Measurements from ENCODE around the gene SUPT20HL1.
A peak's percentile ranks its signal among the peaks of the same experiment; 100 is the strongest.
"Not testable (repeated sequence)": the region's sequence is repeated elsewhere in the genome, so short reads cannot be mapped to it uniquely, and the experiment has no call there.

Gene SUPT20HL1

GRCh38 chrX:24360272-24360671, at the start of gene SUPT20HL1:
Gene SUPT20HL1, plus strand, starts transcription at chrX:24360639. Its CDS starts 2,122 bp downstream, at chrX:24362761.
- DNase-seq (ENCODE audit: low read depth in 2 of 2), result no peak

- DNase-seq (ENCODE audit: low read depth in 2 of 2), result not testable (repeated sequence)
These were observed 49.5 kb upstream of the SUPT20HL1 start for GRCh38 chrX:24310916-24311315.

GRCh38 chrX:24311507-24312248, 48.8 kb upstream of the SUPT20HL1 start:
- DNase-seq (ENCODE audit: low read depth in 2 of 2), result not testable (repeated sequence)

GRCh38 chrX:24312249-24312607, 48.2 kb upstream of the SUPT20HL1 start:
- not testable (repeated sequence) for DNase-seq (ENCODE audit: low read depth in 2 of 2)

- no peak for DNase-seq (ENCODE audit: low read depth in 2 of 2)
These were observed 46.3 kb upstream of the SUPT20HL1 start, which contains the start of gene SUPT20HL2 for GRCh38 chrX:24314019-24314635. Gene SUPT20HL2, minus strand, starts transcription at chrX:24314069. Its CDS starts 754 bp downstream, at chrX:24313315.

GRCh38 chrX:24316111-24316510, 44.3 kb upstream of the SUPT20HL1 start:
- no peak for DNase-seq (ENCODE audit: low read depth in 2 of 2)

GRCh38 chrX:24317567-24317966, 42.9 kb upstream of the SUPT20HL1 start:
- DNase-seq (ENCODE audit: low read depth in 2 of 2), result no peak

GRCh38 chrX:24321741-24322395, 38.6 kb upstream of the SUPT20HL1 start:
- DNase-seq (ENCODE audit: low read depth in 2 of 2), result no peak

GRCh38 chrX:24325231-24325630, 35.2 kb upstream of the SUPT20HL1 start:
- DNase-seq (ENCODE audit: low read depth in 2 of 2), result no peak

GRCh38 chrX:24332878-24333277, 27.6 kb upstream of the SUPT20HL1 start:
- no peak for DNase-seq (ENCODE audit: low read depth in 2 of 2)

GRCh38 chrX:24333371-24333770, 27.1 kb upstream of the SUPT20HL1 start:
- DNase-seq (ENCODE audit: low read depth in 2 of 2), result no peak

GRCh38 chrX:24334461-24334860, 26.0 kb upstream of the SUPT20HL1 start:
- no peak for DNase-seq (ENCODE audit: low read depth in 2 of 2)

GRCh38 chrX:24335871-24336270, 24.6 kb upstream of the SUPT20HL1 start:
- DNase-seq (ENCODE audit: low read depth in 2 of 2), result no peak

GRCh38 chrX:24339911-24340310, 20.5 kb upstream of the SUPT20HL1 start:
- DNase-seq (ENCODE audit: low read depth in 2 of 2), result no peak

GRCh38 chrX:24340501-24340900, 19.9 kb upstream of the SUPT20HL1 start:
- DNase-seq (ENCODE audit: low read depth in 2 of 2), result no peak

GRCh38 chrX:24341795-24342194, 18.6 kb upstream of the SUPT20HL1 start:
- no peak for DNase-seq (ENCODE audit: low read depth in 2 of 2)

GRCh38 chrX:24343719-24344118, 16.7 kb upstream of the SUPT20HL1 start:
- DNase-seq (ENCODE audit: low read depth in 2 of 2), result peak in 1 of 2 donors; percentile 0

GRCh38 chrX:24347881-24348280, 12.6 kb upstream of the SUPT20HL1 start:
- DNase-seq (ENCODE audit: low read depth in 2 of 2), result no peak

- DNase-seq (ENCODE audit: low read depth in 2 of 2), result no peak
These were observed 10.2 kb upstream of the SUPT20HL1 start for GRCh38 chrX:24350217-24350616.

GRCh38 chrX:24355095-24355494, 5.3 kb upstream of the SUPT20HL1 start:
- no peak for DNase-seq (ENCODE audit: low read depth in 2 of 2)

GRCh38 chrX:24357106-24357505, 3.3 kb upstream of the SUPT20HL1 start:
- DNase-seq (ENCODE audit: low read depth in 2 of 2), result no peak

GRCh38 chrX:24362089-24362745, 1.8 kb downstream of the SUPT20HL1 start:
- DNase-seq (ENCODE audit: low read depth in 2 of 2), result not testable (repeated sequence)
